H54 (cell line): Measurements from ENCODE around the gene CCL25.

Source experiments
- DNase-seq: peaks from one replicate; pipeline ENCODE4 v3.0.0; 2011; ENCODE audit warnings: low spot score, mixed read lengths; ENCODE audit not compliant: insufficient read length
- FAIRE-seq: peaks from 3 replicates; lab custom pipeline; 2011; peaks lifted over from hg19 to GRCh38; lab: Jason Lieb, UNC
- POLR2A ChIP-seq: IDR thresholded peaks from 2 replicates; pipeline ENCODE4 v1.6.1; 2011; ENCODE audit warnings: low read depth, mild to moderate bottlenecking, low read length

Gene CCL25

DNA sequence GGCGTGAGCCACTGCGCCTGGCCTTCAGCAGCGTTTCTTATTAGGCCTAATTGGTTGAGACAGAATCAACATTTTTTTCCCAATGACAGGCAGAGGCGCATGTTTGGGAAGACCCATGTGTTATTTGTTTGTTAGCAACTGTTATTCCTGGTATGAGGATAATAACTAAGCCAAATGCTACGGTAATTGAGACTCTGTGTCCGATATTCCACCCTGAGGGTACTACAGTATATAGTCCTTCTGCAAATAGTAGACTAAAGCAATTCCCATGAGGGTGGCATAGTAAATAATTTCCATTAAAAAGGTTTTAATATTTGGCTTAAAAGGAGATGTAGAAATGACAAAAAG is 18.4 kb upstream of the CCL25 start:
- TF ChIP-seq POLR2A: no peak
- no peak for DNase-seq
- FAIRE-seq: no peak

DNA sequence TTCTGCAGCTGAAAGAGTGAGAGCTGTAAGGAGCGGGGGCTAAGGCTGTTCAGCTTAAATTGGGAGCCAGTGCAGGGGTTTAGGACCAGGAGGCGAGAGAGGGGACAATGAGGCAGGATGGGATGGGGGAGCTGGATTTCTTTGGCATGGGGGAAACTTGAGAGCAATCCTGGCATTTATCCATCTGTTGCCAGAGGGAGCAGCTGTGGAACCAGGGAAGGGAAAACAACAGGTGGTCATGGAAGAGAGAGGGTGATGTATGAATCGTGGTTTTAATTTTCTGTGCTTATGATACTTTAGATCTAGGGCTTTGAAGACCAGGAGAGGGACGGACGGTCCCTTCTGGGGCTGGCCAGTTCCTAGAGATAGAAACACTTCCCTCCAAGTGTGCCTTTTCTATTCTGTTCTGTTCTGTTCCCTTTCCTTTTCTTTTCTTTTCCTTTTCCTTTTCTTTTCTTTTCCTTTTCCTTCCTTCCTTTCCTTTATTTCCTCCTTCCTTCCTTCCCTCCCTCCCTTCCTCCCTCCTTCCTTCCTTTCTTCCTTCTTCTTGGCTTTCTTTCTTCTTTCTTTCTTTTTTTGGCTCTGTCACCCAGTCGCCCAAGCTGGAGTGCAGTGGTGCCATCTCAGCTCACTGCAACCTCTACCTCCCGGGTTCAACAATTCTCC is 16.0 kb upstream of the CCL25 start:
- FAIRE-seq (no peak), DNase-seq (no peak)
- TF ChIP-seq POLR2A: no peak

DNA sequence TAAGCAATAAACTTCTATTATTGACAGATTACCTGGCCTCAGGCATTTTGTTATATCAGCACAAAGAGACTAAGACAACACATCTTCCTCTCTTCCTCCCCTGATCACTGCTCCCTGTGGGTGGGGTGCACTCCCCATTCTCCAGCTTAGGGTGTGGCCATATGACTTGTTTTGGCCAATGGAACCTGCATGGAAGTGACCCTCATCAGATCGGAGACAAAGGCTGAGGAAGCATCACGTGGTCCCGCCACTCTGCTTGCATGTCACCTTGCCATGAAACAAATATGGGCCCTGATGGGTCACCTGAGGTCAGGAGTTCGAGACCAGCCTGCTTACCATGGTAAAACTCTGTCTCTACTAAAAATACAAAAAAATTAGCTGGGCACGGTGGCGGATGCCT is 13.7 kb upstream of the CCL25 start:
- DNase-seq (no peak), FAIRE-seq (no peak)
- TF ChIP-seq POLR2A: no peak

DNA sequence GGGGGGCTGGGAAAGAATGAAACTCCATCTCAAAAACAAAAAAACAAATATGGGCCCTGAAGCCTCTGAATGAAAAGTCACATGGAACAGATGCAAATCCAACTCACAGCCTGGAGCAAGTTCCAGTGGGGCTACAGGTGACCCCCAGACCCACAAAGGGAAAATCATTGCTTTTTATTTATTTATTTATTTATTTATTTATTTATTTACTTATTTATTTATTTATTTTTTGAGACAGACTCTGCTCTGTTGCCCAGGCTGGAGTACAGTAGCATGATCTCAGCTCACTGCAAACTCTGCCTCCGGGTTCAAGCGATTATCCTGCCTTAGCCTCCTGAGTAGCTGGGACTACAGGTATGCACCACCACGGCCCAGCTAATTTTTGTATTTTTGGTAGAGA is 13.3 kb upstream of the CCL25 start:
- FAIRE-seq (no peak), DNase-seq (no peak)
- TF ChIP-seq POLR2A: no peak

DNA sequence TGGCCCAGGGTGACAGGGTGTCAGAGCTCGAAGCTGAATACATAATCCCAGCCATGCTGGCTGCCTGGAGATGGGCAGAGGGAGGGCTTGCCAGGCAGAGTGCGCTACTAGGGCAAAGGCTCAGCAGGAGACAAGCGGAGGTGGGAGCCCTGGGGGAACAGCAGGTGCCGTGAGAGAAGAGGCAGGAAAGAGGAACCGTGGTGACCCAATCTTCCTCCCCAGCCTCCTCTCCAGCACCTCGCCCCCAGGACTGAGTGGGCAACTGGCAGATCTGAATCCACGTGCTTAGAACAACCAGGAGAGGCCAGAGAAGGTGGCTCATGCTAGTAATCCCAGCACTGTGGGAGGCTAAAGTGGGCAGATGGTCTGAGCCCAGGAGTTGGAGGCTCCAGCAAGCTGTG is 11.0 kb upstream of the CCL25 start:
- TF ChIP-seq POLR2A: no peak
- DNase-seq (no peak), FAIRE-seq (no peak)

DNA sequence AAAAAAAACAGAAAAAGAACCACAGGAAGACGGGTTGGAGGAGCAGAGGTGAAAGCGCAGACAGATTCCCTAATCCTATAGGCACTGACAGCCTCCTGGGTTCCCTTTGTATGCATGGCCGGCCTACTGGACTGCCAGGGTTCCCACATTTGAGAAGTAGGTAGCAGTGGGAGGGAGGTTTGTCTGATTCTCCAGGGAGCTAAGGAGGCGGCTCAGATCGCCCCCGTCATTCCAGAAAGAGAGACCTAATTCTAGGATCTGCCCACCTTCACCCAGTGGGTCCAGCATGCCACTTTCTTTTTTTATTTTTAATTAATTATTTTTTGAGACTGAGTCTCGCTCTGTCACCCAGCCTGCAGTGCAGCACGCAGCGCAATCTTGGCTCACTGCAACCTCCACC is 9.7 kb upstream of the CCL25 start:
- FAIRE-seq (no peak), DNase-seq (no peak)
- no peak for TF ChIP-seq POLR2A

DNA sequence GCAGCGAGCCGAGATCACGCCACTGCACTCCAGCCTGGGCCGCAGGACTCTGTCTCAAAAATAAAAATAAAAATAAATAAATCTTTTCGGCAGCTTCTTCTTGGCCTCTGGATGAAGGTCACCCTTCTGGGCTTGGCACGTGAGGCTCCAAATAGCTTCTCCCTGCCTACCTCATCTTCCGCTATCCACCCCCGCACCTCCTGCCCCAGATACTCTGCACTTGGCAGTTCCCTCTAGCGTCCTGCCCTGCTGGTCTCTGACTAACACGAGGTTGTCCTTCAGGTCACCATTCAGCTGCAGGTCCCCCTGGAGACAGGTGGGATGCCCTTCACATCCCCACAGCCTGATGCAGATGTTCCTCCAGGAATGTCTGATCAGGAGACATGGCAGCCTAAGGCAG is 8.5 kb upstream of the CCL25 start:
- TF ChIP-seq POLR2A: no peak
- FAIRE-seq: no peak
- no peak for DNase-seq

DNA sequence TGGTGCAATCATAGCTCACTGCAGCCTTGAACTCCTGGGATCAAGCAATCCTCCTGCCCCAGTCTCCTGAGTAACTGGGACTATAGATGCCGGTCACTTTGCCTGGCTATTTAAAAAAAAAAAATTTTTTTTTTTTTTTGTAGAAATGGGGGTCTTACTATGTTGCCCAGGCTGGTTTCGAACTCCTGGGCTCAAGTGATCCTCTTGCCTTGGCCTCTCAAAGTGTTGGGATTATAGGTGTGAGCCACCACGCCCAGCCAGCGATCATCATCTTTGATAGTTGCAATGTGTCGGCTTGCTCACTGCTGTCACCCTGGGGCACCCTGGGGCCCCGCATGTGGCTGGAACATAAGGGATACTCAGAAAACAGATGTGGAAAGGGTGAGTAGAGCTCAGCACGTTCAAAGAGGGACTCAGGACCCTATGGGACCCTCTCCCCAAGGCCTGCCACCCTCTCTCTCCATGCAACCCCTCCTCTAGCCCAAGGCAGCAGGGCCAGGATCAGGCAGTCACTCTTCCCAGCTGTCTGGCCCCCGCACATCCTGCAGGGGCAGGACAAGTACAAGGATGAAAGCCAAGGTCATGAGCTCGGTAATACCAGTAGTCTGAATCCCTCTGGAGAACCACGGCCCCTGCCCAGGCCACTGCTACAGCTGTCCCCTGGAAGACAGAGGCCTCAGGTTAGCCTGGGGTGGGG is 6.5 kb upstream of the CCL25 start:
- no peak for TF ChIP-seq POLR2A
- DNase-seq (no peak), FAIRE-seq (no peak)

DNA sequence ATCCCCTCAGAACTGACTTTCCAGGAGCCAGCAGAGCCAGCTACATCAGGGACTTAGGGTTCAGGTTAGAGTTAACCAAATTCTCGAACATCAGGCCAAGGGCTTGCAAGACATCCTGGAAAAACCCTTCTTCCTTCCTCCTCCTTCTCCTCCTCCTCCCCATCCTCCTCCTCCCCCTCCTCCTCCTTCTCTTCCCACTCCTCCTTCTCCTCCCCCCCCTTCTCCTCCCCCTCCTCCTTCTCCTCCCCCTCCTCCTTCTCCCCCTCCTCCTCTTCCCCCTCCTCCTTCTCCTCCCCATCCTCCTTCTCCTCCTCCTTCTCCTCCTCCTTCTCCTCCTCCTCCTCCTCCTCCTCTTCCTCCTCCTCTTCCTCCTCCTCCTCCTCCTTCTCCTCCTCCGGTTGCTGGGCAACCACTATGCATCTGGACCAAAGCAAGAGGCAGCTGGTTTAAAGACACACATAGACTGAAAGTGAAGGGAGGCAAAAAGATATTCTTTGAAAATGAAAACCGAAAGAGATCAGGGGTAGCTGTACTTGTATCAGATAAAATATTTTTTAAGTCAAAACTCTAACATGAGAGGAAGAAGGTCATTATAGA is 5.9 kb upstream of the CCL25 start:
- DNase-seq: no peak
- no peak for FAIRE-seq
- TF ChIP-seq POLR2A: no peak

DNA sequence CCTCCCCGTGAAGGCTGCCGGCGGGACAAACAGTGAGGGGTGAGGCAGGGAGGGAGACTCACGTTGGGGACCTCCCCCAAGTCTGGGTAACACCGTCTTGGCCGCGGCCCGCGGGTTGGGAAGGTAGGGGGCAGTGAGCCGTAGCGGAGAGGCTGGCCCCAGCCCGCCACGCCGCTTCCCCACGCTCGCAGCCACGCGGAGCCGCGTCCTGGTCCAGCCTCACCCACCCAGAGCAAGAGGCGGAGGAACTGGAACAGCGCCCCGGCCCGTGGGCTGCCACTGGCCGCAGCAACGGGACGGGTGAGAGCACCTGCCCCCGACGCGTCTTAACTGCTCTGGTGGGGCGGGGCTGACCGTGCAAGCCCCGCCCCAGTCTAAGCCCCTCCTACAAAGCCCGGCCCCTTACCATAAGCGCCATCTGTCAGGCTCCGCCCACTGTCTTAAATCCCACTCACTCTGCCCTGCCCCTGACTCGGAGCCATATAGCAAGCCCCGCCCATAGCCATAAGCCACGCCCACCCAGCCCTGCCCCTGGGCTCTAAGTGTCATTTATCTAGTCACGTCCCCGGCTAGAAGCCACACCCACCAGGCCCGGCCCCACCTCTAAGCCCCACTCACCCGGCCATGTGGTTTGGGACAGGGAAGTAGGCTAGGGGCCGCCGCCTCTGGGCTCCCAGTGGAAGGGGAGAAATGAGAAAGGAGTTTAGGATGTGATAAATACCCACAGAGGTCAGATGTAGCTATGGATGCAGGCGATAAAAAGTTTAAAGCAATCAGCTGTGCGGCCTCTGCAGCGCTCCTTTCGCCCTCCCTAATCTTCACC is 2.1 kb upstream of the CCL25 start:
- FAIRE-seq: no peak
- no peak for TF ChIP-seq POLR2A
- DNase-seq: no peak

DNA sequence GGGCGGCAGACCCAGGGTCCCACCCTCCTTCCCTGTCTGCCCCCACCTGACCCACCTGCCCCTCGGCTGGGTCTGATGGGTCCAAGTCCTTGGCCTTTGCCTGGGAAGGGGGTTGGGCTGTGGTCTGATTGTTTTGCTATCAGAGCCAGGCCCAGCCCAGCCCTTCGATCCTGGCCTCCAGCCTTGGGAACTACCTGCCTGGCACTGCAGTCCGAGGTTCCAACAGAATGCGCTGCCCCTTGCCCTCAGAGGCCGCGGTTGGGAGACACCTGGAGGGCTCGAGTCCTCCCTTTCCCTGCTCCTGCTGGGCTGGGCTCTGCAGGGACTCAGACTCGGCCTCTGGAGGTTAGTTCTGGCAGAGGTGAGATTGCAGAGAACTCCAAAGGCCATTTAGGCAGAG is 1.6 kb downstream of the CCL25 start:
- DNase-seq (no peak), FAIRE-seq (no peak)
- TF ChIP-seq POLR2A: no peak

DNA sequence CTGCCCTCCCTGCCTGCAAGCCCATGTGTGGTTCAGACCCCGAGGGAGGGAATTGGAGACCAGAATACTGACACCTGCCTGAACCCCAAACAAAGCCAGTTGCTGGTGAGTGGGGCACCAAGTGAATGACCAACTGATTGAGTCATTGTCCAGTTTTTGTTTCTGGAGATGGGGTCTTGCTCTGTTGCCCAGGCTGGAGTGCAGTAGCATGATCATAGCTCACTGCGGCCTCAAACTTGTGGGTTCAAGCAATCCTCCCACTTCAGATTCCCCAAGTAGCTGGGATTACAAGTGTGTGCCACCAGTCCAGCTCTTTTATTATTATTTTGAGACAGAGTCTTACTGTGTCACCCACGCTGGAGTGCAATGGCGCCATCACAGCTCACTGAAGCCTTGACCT is 4.0 kb downstream of the CCL25 start:
- DNase-seq (no peak), FAIRE-seq (no peak)
- no peak for TF ChIP-seq POLR2A

DNA sequence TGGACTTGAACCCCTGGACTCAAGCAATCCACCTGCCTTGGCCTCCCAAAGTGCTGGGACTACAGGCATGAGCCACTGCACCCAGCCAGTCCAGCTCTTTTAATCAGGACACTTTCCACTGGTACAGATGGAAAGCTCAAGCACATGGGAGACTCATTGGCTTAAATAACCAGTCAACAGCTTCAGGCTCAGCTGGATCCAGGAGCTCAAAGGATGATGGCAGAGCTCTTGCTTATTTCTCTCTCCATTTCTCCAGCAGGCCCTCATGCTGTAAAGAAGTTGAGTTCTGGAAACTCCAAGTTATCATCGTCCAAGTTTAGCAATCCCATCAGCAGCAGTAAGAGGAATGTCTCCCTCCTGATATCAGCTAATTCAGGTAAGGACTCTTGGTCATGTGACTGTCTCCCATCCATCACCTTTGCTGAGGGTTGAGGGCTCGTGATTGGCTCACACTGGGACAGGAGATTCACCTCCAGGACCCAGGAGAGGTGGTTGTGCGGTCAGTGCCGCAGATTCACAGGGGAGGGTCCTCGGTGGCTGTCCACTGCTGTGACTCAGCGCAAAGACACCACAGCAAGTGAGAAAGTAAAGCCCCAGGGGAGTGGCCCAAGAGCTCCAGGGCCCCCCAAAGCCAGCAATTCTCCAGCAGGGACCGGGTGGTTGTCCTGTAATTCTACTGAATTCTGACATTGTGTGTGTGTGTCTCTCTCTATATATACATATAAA is 5.1 kb downstream of the CCL25 start:
- no peak for DNase-seq
- TF ChIP-seq POLR2A: no peak
- FAIRE-seq: no peak
